Measurements from ENCODE around the gene HIP1R. TPM values are rescaled to one million over a fixed set of nuclear protein-coding genes. Genes with fewer than 3 reads are reported as not detected.

Gene HIP1R
- total RNA-seq, 1 donor from 2014 or later = 33.0 TPM

- Histone ChIP-seq H3K27me3 (no peaks in the 10 kb centered on the region), H3K27ac (peak overlapping the region; percentile 86), H3K36me3 (peaks cover 46% of the 10 kb centered on the region), H3K4me1 (peaks cover 53% of the 10 kb centered on the region), H3K4me3 (peak overlapping the region; percentile 37), H3K9me3 (no peaks in the 10 kb centered on the region)
- no peak for ATAC-seq
- peak; percentile 65 for DNase-seq
- intact Hi-C loops (cut with DNase I) = no loop called here
- TF ChIP-seq CTCF (IDR thresholded peaks at IDR 0.05) = no peak
These were observed 35.8 kb downstream of the HIP1R start for GRCh38 chr12:122870867-122871664.

- H3K36me3 ChIP-seq = peaks cover 38% of the 10 kb centered on the region
- DNase-seq = no peak
- H3K9me3 ChIP-seq = no peaks in the 10 kb centered on the region
- peak overlapping the region; percentile 86 for H3K27ac ChIP-seq
- intact Hi-C loops (cut with DNase I) = no loop called here
- H3K4me1 ChIP-seq = peaks cover 63% of the 10 kb centered on the region
- peak; percentile 83 for ATAC-seq
- no peak for TF ChIP-seq CTCF (IDR thresholded peaks at IDR 0.05)
- H3K27me3 ChIP-seq = no peaks in the 10 kb centered on the region
- peak overlapping the region; percentile 37 for H3K4me3 ChIP-seq
These were observed 36.9 kb downstream of the HIP1R start for GRCh38 chr12:122871851-122872780.

GRCh38 chr12:122872815-122873361 lies 37.6 kb downstream of the HIP1R start:
- H3K27ac ChIP-seq = peak overlapping the region; percentile 86
- intact Hi-C loops (cut with DNase I) = no loop called here
- DNase-seq = peak; percentile 40

GRCh38 chr12:122873540-122873939 lies 38.3 kb downstream of the HIP1R start:
- intact Hi-C loops (cut with DNase I) = no loop called here
- Histone ChIP-seq H3K27me3 (no peaks in the 10 kb centered on the region), H3K36me3 (peaks cover 24% of the 10 kb centered on the region), H3K4me1 (peaks cover 68% of the 10 kb centered on the region), H3K27ac (peak overlapping the region; percentile 86), H3K4me3 (no peak overlapping the region), H3K9me3 (no peaks in the 10 kb centered on the region)
- DNase-seq = no peak
- ATAC-seq = no peak
- TF ChIP-seq CTCF (IDR thresholded peaks at IDR 0.05) = no peak

More at GRCh38 chr12:122872815-122873361, 37.6 kb downstream of the HIP1R start:
- Histone ChIP-seq H3K4me3 (no peak overlapping the region), H3K4me1 (peaks cover 68% of the 10 kb centered on the region), H3K27me3 (no peaks in the 10 kb centered on the region), H3K36me3 (peaks cover 30% of the 10 kb centered on the region), H3K9me3 (no peaks in the 10 kb centered on the region)
- peak; percentile 3 for ATAC-seq
- no peak for TF ChIP-seq CTCF (IDR thresholded peaks at IDR 0.05)

GRCh38 chr12:122874081-122874480 lies 38.8 kb downstream of the HIP1R start:
- intact Hi-C loops (cut with DNase I) = no loop called here
- DNase-seq (peak; percentile 57), ATAC-seq (peak; percentile 40)
- Histone ChIP-seq H3K4me3 (no peak overlapping the region), H3K4me1 (peaks cover 73% of the 10 kb centered on the region), H3K36me3 (peaks cover 19% of the 10 kb centered on the region), H3K27ac (no peak overlapping the region), H3K27me3 (no peaks in the 10 kb centered on the region), H3K9me3 (no peaks in the 10 kb centered on the region)
- TF ChIP-seq CTCF (IDR thresholded peaks at IDR 0.05) = no peak
